GM21619 (cell line): ENCODE measurements around the gene PPY.
"Not testable (repeated sequence)": the region's sequence is repeated elsewhere in the genome, so short reads cannot be mapped to it uniquely, and the experiment has no call there.

Experiments
- ATAC-seq: cut with Tn5 transposase; IDR thresholded peaks from one replicate; pipeline ENCODE4 v1.9.1; 2021; ENCODE audit not compliant: unreplicated experiment

The PPY gene

GRCh38 chr17:43966276-43966675, 24.0 kb upstream of the PPY start:
- ATAC-seq: no peak

- no peak for ATAC-seq
These were observed 20.2 kb upstream of the PPY start for GRCh38 chr17:43962479-43962878.

DNA sequence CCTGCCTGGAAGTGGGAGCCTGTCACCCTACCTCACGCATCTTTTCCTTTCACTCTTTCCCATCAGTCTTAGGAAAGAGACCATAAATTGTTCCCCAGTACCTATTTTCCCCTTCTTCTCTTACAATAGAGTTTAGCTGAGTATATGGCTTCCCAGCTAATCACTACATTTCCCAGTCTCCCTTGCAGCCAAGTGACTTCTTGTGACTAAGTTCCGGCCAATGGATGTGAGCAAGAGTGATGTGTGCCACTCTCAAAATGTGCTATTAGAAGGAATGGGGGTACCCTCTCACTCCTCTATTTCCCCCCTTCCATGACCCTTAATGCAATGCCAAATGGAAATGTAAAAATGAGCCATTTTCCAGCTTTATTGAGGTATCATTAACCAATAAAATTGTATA, 19.7 kb upstream of the PPY start:
- ATAC-seq: no peak

GRCh38 chr17:43961292-43961691, 19.0 kb upstream of the PPY start:
- not testable (repeated sequence) for ATAC-seq

DNA sequence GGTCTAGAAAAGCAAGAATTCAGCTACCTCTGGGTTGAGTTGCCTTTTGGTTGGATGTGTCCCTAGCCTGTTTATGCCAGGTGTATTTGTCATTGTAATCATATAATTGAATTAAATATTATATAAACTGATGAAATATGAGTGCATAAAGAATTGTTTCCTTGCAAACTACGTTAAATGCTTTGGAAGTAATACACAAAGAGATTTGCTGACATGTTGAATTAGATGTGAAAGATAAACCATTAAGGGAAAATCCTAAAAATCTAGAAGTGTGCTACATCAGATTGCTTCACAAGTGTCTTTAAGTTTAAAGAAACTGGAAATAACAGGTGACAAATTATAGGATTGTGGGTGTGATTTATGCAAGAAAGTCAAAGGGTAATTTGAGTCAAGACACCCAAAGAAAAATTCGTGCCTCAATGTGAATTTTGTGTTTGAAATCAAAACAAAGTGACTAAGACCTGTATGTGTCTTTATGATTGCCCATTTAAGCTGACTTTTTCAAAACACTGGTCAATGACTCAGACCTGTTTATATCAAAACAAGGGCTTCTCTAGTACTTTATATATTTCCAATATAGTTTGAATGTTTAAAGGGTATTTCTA, 16.6 kb upstream of the PPY start:
- ATAC-seq: no peak

DNA sequence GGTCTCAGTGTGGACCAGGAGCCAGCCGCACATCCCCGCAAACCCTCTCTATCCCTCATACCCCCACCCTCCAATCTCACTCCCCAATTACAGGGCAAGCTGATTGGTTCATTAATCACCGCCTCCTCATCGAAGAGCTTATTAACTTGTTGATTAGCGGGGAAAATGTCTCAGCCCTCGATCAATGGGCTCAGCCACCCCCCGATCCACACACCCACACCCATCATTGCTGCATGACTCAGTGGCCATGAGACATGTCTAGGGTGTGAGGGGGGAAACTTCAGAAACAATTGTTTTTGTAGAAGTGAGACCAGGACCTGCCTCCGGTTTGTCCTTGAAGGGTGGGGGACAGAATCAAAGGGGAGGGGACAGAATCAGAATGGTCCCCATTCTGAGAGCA, 13.9 kb upstream of the PPY start:
- ATAC-seq: no peak

DNA sequence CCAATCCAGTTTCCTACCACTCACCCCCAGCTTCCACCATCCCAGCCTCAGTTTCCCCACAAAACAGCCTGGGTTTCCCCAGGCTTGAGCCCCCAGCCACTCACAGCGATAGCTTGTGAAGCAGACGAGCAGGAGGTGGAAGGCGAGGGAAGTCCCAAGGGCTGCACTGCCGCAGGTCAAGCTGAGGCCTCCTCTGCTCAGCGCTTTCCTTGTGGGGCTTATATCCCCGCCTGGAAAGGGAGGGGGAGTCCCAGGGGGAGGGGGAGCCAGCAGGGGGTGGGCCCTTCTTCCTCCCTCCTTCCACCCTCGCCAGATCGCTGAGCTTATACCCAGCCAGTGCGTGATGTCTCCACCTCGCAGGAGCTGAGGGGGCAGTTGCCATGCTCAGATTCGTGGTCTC, 11.5 kb upstream of the PPY start, which contains the start of gene PYY:
PYY (minus strand) TSS at position 195 of the 400 bp plus-strand sequence. CDS start 457 bp downstream, outside the sequence.
- ATAC-seq: no peak

GRCh38 chr17:43952724-43953666, 10.7 kb upstream of the PPY start:
- ATAC-seq: no peak

DNA sequence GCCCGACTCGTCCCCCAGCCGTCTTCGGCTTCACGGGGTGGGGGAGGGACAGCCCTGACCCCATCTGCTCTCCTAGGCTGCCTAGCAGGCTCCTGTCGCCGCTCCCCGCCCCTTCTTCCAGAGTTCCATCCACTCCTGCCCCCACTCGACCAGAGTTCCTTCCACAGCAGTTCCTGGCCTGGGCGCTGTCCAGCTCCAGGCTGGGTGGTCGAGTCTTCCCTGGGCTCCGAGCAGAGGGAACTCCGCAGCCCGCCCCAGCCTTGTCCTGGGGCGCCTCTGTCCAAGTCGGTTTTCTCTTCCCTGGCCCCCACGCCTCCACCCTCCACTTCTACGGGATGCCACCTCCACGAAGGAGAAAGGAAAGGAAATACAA, 10.1 kb upstream of the PPY start:
- ATAC-seq: no peak

DNA sequence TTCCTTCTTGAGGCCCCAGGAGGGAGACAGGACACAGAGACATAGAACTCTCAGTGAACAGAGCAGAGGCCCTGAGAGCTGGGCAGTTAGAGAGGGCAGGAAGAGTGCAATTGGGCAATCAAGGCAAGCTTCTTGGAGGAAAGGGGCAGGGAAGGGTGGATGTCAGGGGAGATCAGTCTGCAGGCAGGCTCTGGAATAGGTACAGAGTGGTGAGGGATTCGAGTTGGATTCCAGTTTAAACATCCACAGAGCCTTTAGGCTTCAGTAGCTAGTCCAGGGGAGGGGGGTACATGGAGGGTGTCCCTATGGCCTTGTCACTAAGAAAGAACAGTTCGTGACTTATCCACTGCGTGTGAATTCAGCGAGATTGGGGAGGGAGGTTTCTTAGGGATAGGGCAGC, 9.5 kb upstream of the PPY start:
- no peak for ATAC-seq

DNA sequence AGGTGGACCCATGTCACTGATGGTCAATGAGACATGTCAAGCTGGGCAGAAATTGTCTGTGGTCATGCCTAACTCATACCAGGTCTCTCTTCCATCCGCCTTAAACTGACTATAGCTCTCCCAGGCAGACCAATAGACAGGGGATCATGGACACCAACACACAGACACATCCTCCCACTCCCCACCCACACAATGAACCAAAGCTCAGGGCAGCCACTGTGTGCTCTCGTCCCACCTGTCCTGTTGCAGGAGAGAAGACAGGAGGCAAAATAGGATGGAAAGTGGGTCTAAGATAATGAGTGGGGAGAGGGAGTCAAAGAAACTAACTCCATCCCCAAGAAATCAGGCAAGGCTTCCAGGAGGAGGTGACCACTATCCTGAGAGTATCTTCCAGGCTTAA, 8.3 kb upstream of the PPY start:
- ATAC-seq: no peak

GRCh38 chr17:43949781-43950180, 7.5 kb upstream of the PPY start:
- ATAC-seq: no peak

DNA sequence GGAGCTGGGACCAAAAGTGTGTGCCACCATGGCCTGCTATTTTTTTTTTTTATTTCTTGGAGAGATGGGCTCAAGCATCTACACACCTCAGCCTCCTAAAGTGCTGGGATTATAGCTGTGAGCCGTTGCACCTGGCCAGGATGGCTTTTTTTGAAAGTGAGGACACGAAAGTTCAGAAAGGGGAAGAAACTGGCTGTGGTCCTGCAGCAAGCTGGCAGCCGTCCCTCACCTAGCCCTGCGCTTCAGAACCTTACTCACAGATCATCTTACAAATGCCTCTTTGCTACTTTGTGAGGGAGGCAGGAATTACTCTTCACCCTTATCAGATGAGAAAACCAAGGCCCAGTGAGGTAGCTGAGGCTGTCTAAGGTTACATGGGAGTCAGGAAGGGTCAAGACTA, 4.5 kb upstream of the PPY start:
- ATAC-seq: no peak

DNA sequence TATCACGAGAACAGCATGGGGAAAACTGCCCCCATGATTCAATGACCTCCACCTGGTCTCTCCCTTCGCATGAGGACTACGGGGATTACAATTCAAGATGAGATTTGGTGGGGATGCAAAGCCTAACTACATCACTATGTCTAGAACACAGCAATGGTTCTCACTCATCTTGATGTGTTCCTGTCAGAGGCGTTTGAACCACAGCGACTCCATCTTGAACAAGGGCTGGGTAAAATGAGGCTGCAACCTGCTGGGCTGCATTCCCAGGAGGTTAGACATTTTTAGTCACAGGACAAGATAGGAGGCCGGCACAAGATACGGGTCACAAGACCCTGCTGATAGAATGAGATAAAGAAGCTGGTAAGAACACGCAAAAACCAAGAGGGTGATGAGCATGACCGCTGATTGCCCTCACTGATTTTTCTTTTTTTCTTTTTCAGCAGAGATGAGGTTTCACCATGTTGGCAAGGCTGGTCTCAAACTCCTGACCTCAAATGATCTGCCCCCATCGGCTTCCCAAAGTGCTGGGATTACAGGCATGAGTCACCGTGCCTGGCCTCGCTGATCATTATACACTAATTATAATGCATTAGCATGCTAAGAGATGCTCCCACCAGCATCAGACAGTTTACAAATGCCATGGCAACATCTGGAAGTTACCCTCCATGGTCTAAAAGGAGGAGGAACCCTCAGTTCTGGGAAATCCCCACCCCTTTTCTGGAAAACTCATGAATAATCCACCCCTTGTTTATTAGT, 3.0 kb upstream of the PPY start:
- no peak for ATAC-seq

GRCh38 chr17:43940630-43941029, 1.6 kb downstream of the PPY start:
- ATAC-seq: no peak

- ATAC-seq: no peak
These were observed 2.4 kb downstream of the PPY start for GRCh38 chr17:43939886-43940285.

DNA sequence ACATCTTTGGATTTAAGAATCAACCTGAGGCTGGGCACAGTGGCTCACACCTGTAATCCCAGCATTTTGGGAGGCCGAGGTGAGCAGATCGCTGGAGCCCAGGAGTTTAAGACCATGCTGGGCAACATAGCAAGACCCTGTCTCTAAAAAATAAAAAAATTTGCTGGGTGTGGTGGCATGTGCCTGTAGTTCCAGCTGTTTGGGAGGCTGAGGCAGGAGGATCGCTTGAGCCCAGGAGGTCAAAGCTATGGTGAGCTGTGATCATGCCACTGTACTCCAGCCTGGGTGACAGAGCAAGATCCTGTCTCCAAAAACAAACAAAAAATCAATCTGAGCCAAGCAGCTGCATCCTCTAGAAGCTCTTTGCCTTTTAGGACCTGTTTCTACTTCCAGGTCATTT, 2.8 kb downstream of the PPY start:
- not testable (repeated sequence) for ATAC-seq

GRCh38 chr17:43938838-43939182, 3.5 kb downstream of the PPY start:
- ATAC-seq: no peak

GRCh38 chr17:43936434-43936833, 5.8 kb downstream of the PPY start:
- no peak for ATAC-seq

DNA sequence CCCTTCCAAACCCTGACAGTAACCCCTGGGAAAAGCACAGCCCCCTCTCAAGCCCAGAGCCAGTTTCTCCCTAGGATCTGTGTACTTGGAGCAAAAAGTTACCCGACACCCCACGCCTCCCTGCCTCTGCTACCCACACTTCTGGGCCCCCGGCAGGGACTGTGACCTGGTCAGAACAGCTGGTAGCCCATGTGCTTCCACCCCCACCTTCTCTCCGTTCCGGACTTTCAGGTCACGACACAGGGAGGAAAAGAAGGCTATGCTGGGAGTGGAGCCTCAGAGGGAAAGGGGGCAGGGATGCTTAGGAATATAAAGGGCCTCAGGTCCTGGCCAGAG, 6.4 kb downstream of the PPY start:
- no peak for ATAC-seq

DNA sequence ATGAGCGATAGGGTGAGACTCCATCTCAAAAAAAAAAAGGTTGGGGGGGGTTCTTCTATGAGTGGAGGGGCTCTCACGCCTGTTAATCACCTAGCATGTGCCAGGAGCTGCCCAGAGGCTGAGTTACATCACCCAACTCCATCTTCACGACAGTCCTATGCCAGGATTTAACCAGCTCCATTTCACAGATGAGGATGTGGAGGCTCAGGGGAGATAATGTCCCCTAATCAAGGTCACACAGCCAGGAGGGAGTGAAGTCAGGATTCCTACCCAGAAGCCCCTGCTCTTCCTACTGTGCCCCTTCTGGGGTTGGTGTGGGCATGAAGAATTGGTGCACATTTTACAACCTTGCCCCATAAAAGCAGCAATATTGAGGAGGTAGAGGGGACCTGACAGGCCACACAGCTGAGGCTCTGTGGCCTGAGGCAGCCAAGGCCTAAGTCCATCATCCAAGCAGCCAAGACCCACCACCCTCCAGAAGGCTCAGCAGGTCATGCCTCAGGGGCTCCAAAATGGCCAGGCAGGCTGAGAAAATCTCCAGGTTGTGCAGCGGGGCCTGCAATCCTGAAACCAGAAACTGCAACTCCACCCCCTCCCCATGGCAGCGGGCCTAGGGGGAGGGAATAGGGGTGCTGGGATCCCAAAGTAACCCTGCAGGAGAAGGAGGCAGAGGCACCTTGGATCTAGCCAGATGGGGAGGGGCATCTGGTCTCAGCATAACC, 6.9 kb downstream of the PPY start:
- no peak for ATAC-seq
